CD4-positive, alpha-beta T cell treated with Interleukin-17A for 1 hour (primary cell): ENCODE data around the gene TRNT1.
A peak's percentile ranks its signal among the peaks of the same experiment; 100 is the strongest.

Source experiments
- DNase-seq: peaks from one replicate; pipeline ENCODE4 v3.0.0-alpha.2; 2020

The TRNT1 gene

DNA sequence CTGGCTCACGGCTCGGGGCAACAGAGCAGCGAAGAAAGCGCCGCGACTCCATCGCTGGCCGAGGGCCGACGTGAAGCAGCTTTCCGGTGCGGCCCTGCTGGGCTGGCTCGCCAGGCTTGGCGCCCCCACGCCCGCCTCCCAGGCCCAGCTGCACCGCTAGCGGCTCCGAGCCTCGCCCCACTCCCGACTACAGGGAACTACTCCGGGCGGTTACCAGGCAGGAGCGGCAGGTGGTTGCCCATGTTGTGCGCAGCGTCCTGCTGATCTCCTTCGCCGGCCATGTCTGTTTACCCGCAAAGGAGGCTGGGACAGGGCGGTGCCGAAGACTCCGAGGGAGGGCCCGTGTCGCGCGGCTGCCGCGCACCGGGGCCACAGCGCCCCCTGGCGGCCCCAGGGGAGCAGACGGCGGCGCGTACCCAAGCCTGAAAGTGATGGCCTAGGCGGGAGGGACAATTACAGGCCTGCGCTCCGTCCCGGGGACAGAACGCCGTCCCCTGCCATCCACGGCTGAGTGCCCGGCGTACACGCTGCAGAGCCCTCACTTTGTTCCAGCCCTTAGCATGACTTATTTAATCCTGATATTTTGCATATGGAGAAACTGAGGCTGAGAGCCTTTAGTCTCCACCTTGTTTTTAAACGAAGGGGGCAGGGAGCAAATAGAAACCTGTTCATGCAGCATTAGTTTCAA lies 52.8 kb downstream of the TRNT1 start, which contains the start of gene CRBN:
Gene CRBN (minus strand): TSS at position 285 of the 688 bp plus-strand sequence. CDS start 4 bp downstream, at position 281.
- peak; percentile 91 for DNase-seq

DNA sequence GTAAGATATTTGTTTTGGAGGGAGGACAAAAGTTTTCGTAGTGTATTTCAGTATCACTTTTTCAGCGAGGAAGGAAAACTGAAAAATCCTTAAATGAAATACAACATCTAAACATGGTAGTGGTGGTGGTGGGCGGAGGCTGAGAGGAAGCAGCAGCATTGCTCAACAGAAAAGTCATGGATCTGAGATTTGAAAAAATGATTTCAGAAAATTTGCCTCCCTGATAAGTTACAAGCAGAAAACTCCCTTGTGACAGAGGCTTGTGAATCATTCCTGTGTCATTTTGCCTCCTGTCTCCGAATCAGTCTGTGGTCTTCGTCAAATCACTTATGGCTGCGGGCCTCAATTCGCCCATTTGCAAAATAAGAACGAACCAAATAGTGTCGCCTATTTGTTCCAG lies 53.7 kb downstream of the TRNT1 start:
- no peak for DNase-seq

DNA sequence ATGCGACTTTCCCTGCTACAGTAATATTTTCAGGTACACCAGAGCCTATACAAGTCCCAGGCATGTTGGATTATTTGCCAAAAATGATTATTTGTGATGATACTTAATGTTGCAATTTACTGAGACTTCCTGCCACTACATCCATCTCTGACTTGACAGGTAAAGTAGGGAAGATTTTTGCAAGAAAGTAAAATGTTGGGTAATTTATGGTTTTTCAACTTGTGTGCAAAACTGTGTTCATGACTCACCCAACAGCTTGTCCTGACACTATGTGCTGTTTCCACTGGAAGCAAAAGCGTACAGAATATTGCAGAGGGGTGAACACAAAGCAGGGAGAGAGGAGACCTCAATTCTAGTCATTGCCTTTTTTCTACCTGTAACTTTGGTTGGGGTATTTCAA lies 58.1 kb downstream of the TRNT1 start:
- DNase-seq: no peak

DNA sequence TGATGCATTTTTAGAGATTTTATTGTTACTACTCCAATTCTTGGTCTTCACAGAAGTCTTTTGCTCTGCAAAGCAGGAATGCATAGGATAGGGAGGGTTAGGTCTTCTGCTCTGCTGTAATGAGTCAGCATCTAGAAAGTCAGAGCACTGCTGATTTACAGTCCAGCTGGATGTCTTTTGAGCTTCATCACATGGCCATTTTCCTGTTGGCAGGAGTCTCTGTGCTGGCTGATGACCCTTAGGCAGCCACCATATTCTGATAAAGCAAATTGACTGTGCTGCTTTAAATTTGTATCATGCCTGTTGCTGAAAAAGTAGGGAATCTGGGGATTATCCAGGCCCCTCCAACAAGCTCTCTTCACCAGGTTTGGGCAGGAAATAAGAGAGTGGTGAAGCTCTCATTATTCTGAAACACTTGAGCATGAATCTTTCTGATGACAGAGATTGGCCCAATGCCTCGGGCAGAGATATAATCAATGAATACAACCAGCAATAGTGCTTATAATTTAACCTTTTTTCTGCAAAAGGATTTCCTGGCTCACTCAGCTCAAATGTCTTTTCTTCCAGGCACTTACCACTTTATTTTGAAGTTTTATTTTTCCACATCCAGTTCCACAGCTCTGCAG lies 62.5 kb downstream of the TRNT1 start:
- no peak for DNase-seq

DNA sequence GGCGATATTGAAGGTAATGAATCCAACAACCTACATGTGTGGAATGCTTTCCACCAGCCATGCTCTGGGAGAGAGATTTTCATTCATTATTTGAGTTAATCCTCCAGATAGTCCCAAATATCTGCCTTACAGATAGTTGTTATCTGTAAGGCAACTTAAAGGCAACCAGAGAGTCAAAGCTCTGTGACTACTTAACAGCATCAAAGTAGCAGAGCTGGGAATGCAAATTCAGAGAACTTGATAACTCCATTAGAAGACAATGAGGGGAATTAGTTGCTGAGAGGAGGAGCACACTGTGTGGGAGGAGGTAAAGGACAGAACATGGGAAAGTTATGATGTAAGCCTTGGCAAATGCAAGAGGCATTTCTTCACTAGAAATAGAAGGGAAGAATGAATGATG lies 63.2 kb downstream of the TRNT1 start:
- no peak for DNase-seq

DNA sequence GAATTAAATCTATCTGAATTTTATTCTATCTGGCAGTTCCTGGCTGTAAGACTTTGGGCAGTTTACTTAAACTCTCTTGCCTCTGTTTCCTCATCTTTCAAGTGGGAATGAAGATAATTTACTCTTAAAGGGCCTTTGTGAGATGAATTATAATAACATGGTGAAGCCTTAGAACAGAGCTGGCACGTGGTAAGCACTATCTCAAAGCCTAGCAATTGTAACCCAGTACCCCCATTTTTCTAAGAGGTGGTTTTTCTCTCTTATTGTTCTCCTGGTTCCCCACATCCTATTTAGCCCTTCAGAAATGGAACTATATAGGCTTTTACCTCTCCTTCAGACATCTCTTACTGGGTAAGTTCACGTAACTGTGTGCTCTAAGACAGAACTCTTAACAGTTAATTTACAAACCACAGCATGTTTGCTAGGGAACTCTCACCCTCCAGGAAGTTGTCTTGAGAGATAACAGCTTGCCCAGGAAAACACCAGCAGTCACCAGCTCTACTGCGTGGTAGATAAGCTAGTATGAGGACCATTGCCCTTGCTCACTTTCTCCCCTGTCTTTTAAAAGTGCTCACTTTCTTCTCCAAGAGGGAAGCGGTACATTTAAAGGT lies 65.0 kb downstream of the TRNT1 start:
- peak; percentile 50 for DNase-seq

DNA sequence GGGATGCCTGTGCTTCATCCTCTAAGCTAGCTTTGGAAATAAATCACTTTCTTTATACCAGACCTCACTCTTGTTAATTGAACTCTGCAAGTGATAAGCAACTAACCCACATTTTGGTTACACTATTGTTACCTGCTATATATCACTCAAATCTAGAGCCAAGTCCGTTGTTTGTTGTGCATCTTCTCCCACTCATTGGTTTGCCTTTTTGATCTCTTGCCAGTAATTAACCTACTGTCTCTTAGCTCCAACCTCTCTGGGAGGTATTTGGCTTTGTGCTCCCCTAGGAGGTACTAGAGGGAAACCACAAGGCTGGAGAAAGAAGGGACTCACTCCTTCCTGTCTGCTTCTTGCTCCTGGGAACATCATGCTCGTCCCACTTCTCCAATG lies 65.5 kb downstream of the TRNT1 start:
- no peak for DNase-seq

DNA sequence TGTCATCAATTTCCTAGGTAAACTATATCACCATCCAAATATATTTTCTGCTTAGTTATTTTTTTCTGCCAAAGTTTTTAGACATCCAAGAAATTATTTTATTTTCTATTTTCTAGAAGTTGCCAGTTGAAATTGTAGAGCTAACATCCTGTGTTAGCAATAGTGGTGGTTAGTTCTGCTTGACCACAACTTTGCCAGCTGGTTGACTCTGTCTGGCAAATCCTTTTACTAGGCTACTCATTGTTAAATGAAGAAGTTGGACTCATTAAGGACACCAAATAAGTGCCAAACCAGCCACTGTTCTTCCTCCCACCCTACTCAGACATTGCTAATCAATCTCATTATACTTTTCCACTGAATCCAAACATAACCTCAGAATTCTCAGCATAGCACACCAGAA lies 68.1 kb downstream of the TRNT1 start:
- DNase-seq: no peak

DNA sequence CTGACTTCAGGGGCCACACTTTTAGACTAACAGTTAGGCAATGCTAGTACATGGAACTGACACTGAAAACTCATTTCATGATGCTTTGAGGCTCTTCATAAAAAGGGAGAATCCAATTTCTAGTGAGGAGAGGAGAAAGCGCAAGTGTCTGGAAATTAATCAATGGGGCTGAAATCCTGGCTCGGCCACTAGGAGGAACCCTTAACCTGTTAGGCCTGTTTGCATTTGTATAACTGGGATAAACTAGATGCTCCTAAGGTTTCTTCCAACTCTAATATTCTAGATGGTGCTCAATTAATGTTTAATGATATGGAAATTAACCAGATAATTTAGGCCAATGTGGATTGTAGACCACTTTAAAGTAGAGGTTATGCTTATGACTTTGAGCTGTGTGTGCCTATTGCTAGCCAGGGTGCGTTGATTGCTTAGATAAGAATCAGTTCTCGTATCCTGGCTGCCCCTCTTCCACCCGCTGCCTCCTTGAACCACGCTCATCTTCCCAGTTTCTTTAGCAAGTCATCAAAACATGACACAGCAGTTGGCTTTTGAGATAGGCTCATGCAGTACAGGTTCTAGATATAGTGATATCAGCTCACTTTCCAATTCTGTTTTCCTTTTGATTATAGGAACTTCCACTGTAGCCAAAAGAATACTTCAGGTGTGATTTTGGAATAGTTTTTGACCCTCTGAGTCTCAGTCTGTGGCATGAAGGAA lies 69.6 kb downstream of the TRNT1 start:
- no peak for DNase-seq
